ENCODE data around the gene ZNF500. TPM values are rescaled to one million over a fixed set of nuclear protein-coding genes. Genes with fewer than 3 reads are reported as not detected.

Gene ZNF500
- total and polyA plus RNA-seq, 2 experiments from 2014 or later, result 5.8 to 15.3 TPM

DNA sequence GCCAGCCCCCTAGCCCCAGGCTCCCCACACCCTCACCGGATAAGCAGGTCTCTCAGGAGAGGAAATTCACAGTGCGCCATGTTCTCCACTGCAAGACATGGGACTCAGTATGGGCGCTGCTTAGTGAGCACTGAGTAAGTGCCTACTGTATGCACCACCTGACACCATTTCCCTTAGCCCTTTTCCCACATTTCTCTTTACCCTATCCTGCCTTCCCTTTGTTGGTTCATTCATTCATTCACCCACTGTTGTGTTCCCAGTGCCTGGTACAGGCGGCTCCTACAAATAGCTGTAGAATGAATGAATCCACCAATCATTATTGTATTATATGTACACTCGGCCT is 11.1 kb upstream of the ZNF500 start:
- Histone ChIP-seq H3K36me3 (ENCODE audit: insufficient read depth) (no peaks in the 10 kb centered on the region), H4K20me1 (replicated peaks; ENCODE audit: insufficient read depth) (no peaks in the 10 kb centered on the region), H3K4me3 (no peak overlapping the region), H3K27me3 (ENCODE audit: insufficient read depth) (no peaks in the 10 kb centered on the region), H3K27ac (ENCODE audit: low read depth) (no peak overlapping the region), H2AFZ (no peak overlapping the region), H3F3A (replicated peaks; ENCODE audit: low read depth) (no peaks in the 10 kb centered on the region), H3K4me1 (ENCODE audit: insufficient read depth) (no peaks in the 10 kb centered on the region), H3K9me2 (ENCODE audit: insufficient read depth) (no peaks in the 10 kb centered on the region), H3K4me2 (no peak overlapping the region), H3K79me2 (replicated peaks; ENCODE audit: insufficient read depth) (no peaks in the 10 kb centered on the region)
- ATAC-seq (no peak), DNase-seq (ENCODE audit: low spot score) (no peak)
- no peak overlapping the region for H3K4me3 Mint-ChIP-seq
- H3K36me3 Mint-ChIP-seq (ENCODE audit: low read depth), result peaks cover 11% of the 10 kb centered on the region
- H3K27me3 Mint-ChIP-seq (ENCODE audit: insufficient read depth, low read depth, poor library complexity), result peaks cover 20% of the 10 kb centered on the region
- peaks cover 3% of the 10 kb centered on the region; the same call in 2 of the 3 replicates for H3K9me3 Mint-ChIP-seq
- H3K27ac Mint-ChIP-seq, result no peak overlapping the region
- H3K4me1 Mint-ChIP-seq, result no peaks in the 10 kb centered on the region
- TF ChIP-seq, protein P1, sequence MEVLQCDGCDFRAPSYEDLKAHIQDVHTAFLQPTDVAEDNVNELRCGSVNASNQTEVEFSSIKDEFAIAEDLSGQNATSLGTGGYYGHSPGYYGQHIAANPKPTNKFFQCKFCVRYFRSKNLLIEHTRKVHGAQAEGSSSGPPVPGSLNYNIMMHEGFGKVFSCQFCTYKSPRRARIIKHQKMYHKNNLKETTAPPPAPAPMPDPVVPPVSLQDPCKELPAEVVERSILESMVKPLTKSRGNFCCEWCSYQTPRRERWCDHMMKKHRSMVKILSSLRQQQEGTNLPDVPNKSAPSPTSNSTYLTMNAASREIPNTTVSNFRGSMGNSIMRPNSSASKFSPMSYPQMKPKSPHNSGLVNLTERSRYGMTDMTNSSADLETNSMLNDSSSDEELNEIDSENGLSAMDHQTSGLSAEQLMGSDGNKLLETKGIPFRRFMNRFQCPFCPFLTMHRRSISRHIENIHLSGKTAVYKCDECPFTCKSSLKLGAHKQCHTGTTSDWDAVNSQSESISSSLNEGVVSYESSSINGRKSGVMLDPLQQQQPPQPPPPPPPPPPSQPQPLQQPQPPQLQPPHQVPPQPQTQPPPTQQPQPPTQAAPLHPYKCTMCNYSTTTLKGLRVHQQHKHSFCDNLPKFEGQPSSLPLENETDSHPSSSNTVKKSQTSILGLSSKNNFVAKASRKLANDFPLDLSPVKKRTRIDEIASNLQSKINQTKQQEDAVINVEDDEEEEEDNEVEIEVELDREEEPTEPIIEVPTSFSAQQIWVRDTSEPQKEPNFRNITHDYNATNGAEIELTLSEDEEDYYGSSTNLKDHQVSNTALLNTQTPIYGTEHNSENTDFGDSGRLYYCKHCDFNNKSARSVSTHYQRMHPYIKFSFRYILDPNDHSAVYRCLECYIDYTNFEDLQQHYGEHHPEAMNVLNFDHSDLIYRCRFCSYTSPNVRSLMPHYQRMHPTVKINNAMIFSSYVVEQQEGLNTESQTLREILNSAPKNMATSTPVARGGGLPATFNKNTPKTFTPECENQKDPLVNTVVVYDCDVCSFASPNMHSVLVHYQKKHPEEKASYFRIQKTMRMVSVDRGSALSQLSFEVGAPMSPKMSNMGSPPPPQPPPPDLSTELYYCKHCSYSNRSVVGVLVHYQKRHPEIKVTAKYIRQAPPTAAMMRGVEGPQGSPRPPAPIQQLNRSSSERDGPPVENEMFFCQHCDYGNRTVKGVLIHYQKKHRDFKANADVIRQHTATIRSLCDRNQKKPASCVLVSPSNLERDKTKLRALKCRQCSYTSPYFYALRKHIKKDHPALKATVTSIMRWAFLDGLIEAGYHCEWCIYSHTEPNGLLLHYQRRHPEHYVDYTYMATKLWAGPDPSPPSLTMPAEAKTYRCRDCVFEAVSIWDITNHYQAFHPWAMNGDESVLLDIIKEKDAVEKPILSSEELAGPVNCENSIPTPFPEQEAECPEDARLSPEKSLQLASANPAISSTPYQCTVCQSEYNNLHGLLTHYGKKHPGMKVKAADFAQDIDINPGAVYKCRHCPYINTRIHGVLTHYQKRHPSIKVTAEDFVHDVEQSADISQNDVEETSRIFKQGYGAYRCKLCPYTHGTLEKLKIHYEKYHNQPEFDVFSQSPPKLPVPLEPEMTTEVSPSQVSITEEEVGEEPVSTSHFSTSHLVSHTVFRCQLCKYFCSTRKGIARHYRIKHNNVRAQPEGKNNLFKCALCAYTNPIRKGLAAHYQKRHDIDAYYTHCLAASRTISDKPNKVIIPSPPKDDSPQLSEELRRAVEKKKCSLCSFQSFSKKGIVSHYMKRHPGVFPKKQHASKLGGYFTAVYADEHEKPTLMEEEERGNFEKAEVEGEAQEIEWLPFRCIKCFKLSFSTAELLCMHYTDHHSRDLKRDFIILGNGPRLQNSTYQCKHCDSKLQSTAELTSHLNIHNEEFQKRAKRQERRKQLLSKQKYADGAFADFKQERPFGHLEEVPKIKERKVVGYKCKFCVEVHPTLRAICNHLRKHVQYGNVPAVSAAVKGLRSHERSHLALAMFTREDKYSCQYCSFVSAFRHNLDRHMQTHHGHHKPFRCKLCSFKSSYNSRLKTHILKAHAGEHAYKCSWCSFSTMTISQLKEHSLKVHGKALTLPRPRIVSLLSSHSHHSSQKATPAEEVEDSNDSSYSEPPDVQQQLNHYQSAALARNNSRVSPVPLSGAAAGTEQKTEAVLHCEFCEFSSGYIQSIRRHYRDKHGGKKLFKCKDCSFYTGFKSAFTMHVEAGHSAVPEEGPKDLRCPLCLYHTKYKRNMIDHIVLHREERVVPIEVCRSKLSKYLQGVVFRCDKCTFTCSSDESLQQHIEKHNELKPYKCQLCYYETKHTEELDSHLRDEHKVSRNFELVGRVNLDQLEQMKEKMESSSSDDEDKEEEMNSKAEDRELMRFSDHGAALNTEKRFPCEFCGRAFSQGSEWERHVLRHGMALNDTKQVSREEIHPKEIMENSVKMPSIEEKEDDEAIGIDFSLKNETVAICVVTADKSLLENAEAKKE (CRISPR knock-in tag; IDR thresholded peaks at IDR 0.05), result no peak
- TF ChIP-seq EZH2 (IDR thresholded peaks at IDR 0.05; ENCODE audit: low read depth, unreplicated experiment) (no peak), JUNB (IDR thresholded peaks at IDR 0.05; ENCODE audit: unreplicated experiment) (no peak), CREB1 (CRISPR knock-in tag; IDR thresholded peaks at IDR 0.05; ENCODE audit: low read depth) (no peak), STAT1 (IDR thresholded peaks at IDR 0.05; ENCODE audit: unreplicated experiment) (no peak), NANOG (IDR thresholded peaks at IDR 0.05; ENCODE audit: borderline replicate concordance) (no peak), ZNF331 (CRISPR knock-in tag; IDR thresholded peaks at IDR 0.05; ENCODE audit: low read depth) (no peak), POLR2AphosphoS5 (IDR thresholded peaks at IDR 0.05; ENCODE audit: low read depth) (no peak), EZH2phosphoT487 (IDR thresholded peaks at IDR 0.05; ENCODE audit: unreplicated experiment) (no peak), ZNF114 (CRISPR knock-in tag; IDR thresholded peaks at IDR 0.05) (no peak)
- TF ChIP-seq, protein P2, sequence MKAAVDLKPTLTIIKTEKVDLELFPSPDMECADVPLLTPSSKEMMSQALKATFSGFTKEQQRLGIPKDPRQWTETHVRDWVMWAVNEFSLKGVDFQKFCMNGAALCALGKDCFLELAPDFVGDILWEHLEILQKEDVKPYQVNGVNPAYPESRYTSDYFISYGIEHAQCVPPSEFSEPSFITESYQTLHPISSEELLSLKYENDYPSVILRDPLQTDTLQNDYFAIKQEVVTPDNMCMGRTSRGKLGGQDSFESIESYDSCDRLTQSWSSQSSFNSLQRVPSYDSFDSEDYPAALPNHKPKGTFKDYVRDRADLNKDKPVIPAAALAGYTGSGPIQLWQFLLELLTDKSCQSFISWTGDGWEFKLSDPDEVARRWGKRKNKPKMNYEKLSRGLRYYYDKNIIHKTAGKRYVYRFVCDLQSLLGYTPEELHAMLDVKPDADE (IDR thresholded peaks at IDR 0.05), result no peak
- TF ChIP-seq, protein P3, sequence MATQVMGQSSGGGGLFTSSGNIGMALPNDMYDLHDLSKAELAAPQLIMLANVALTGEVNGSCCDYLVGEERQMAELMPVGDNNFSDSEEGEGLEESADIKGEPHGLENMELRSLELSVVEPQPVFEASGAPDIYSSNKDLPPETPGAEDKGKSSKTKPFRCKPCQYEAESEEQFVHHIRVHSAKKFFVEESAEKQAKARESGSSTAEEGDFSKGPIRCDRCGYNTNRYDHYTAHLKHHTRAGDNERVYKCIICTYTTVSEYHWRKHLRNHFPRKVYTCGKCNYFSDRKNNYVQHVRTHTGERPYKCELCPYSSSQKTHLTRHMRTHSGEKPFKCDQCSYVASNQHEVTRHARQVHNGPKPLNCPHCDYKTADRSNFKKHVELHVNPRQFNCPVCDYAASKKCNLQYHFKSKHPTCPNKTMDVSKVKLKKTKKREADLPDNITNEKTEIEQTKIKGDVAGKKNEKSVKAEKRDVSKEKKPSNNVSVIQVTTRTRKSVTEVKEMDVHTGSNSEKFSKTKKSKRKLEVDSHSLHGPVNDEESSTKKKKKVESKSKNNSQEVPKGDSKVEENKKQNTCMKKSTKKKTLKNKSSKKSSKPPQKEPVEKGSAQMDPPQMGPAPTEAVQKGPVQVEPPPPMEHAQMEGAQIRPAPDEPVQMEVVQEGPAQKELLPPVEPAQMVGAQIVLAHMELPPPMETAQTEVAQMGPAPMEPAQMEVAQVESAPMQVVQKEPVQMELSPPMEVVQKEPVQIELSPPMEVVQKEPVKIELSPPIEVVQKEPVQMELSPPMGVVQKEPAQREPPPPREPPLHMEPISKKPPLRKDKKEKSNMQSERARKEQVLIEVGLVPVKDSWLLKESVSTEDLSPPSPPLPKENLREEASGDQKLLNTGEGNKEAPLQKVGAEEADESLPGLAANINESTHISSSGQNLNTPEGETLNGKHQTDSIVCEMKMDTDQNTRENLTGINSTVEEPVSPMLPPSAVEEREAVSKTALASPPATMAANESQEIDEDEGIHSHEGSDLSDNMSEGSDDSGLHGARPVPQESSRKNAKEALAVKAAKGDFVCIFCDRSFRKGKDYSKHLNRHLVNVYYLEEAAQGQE (IDR thresholded peaks at IDR 0.05; ENCODE audit: unreplicated experiment), result no peak
- TF ChIP-seq, protein P4, sequence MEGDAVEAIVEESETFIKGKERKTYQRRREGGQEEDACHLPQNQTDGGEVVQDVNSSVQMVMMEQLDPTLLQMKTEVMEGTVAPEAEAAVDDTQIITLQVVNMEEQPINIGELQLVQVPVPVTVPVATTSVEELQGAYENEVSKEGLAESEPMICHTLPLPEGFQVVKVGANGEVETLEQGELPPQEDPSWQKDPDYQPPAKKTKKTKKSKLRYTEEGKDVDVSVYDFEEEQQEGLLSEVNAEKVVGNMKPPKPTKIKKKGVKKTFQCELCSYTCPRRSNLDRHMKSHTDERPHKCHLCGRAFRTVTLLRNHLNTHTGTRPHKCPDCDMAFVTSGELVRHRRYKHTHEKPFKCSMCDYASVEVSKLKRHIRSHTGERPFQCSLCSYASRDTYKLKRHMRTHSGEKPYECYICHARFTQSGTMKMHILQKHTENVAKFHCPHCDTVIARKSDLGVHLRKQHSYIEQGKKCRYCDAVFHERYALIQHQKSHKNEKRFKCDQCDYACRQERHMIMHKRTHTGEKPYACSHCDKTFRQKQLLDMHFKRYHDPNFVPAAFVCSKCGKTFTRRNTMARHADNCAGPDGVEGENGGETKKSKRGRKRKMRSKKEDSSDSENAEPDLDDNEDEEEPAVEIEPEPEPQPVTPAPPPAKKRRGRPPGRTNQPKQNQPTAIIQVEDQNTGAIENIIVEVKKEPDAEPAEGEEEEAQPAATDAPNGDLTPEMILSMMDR (conservative IDR thresholded peaks at IDR 0.05; ENCODE audit: low read depth in 2 of 2), result no peak

Data from GM23338 (cell line).